MCF 10A (cell line): ENCODE data around the gene UNC5A. TPM values are rescaled to one million over a fixed set of nuclear protein-coding genes. Genes with fewer than 3 reads are reported as not detected.

ENCODE experiments used
- BruUV-seq: library from RNA; stranded (reverse); fragments of 400-500 nt; replicated peaks from 2 replicates; lab custom pipeline; 2021; lab: Mats Ljungman, UMichigan
- CTCF ChIA-PET: fragments of 300-600 bp; sonication (Branson Sonifier 250); formaldehyde crosslinking; extraction: SDS; loops from one replicate; lab custom pipeline; 2021; ENCODE audit warnings: antibody characterized with exemption, inconsistent platforms; lab: Yijun Ruan, JAX
- POLR2A ChIA-PET: fragments of 300-600, 350-650 bp; sonication (Branson Sonifier 250); formaldehyde crosslinking; extraction: SDS; loops from one replicate; lab custom pipeline; 2020; ENCODE audit warnings: antibody characterized with exemption, inconsistent platforms; lab: Yijun Ruan, JAX
- DNase-seq: peaks from one replicate; pipeline ENCODE4 v3.0.0-alpha.2; 2018; ENCODE audit not compliant: unreplicated experiment
- H3K27ac Mint-ChIP-seq: one replicate; pipeline ENCODE4 v1.8.0; 2022; ENCODE audit warnings: mild to moderate bottlenecking, low read depth, mixed read lengths; ENCODE audit not compliant: unreplicated experiment
- H3K27me3 Mint-ChIP-seq: one replicate; pipeline ENCODE4 v1.8.0; 2022; ENCODE audit warnings: mixed read lengths; ENCODE audit not compliant: insufficient read depth, unreplicated experiment
- H3K36me3 Mint-ChIP-seq: one replicate; pipeline ENCODE4 v1.8.0; 2022; ENCODE audit warnings: mild to moderate bottlenecking, moderate library complexity, mixed read lengths; ENCODE audit not compliant: insufficient read depth, unreplicated experiment
- H3K4me1 Mint-ChIP-seq: one replicate; pipeline ENCODE4 v1.8.0; 2022; ENCODE audit warnings: mixed read lengths; ENCODE audit not compliant: insufficient read depth, unreplicated experiment
- H3K4me3 Mint-ChIP-seq: one replicate; pipeline ENCODE4 v1.8.0; 2022; ENCODE audit warnings: mild to moderate bottlenecking, moderate library complexity, mixed read lengths; ENCODE audit not compliant: unreplicated experiment
- H3K9me3 Mint-ChIP-seq: one replicate; pipeline ENCODE4 v1.8.0; 2022; ENCODE audit warnings: mixed read lengths; ENCODE audit not compliant: unreplicated experiment
- CTCF ChIP-seq: fragments of 200-600 bp; IDR thresholded peaks from one replicate; pipeline ENCODE4 v1.8.0; 2022; ENCODE audit warnings: antibody characterized with exemption, mild to moderate bottlenecking; ENCODE audit not compliant: unreplicated experiment
- intact Hi-C: fragments of 100-400 bp; cut with micrococcal nuclease; formaldehyde crosslinking; loops from 2 replicates; pipeline ENCODE4 v1.14.1; 2022
- total RNA-seq: library from RNA; stranded (reverse); gene quantifications from 2 replicates; pipeline ENCODE4 v1.2.3, GENCODE V29; 2022

The UNC5A gene
- total RNA-seq, 1 experiment from 2014 or later, result 0.51 TPM

- DNase-seq, result no peak
- Mint-ChIP-seq H3K27me3 (peaks cover 73% of the 10 kb centered on the region), H3K27ac (no peak overlapping the region), H3K4me1 (no peaks in the 10 kb centered on the region), H3K4me3 (no peak overlapping the region), H3K36me3 (no peaks in the 10 kb centered on the region), H3K9me3 (no peaks in the 10 kb centered on the region)
- CTCF ChIA-PET, result interaction anchor here (0.6 to 1.0 kb wide), 2 partner anchors 113 to 914 kb away, joined by 3 to 4 read pairs; no protein-coding TSS in a partner anchor
- POLR2A ChIA-PET, result interaction anchor here (0.6 to 1.1 kb wide), 3 partner anchors 10 to 18 kb away, joined by 3 read pairs; no protein-coding TSS in a partner anchor
- intact Hi-C loops, result no loop called here
- BruUV-seq, result no TSS peak
- no peak for TF ChIP-seq CTCF
Measured at GRCh38 chr5:176771102-176771845, 39.1 kb upstream of the UNC5A start.

- Mint-ChIP-seq H3K4me3 (no peak overlapping the region), H3K9me3 (no peaks in the 10 kb centered on the region), H3K4me1 (no peaks in the 10 kb centered on the region), H3K36me3 (no peaks in the 10 kb centered on the region), H3K27me3 (peaks cover 69% of the 10 kb centered on the region), H3K27ac (no peak overlapping the region)
- no TSS peak for BruUV-seq
- POLR2A ChIA-PET, result interaction anchor here (0.6 to 1.1 kb wide), 3 partner anchors 8 to 808 kb away, joined by 3 read pairs; no protein-coding TSS in a partner anchor
- intact Hi-C loops, result no loop called here
- no peak for TF ChIP-seq CTCF
- CTCF ChIA-PET, result interaction anchor here (0.6 to 0.8 kb wide), 2 partner anchors 36 to 1246 kb away, joined by 4 read pairs; no protein-coding TSS in a partner anchor
- no peak for DNase-seq
Measured at GRCh38 chr5:176772271-176773210, 37.8 kb upstream of the UNC5A start.

- no peaks in the 10 kb centered on the region for H3K4me1 Mint-ChIP-seq
- no peaks in the 10 kb centered on the region for H3K9me3 Mint-ChIP-seq
- TF ChIP-seq CTCF, result no peak
- H3K27me3 Mint-ChIP-seq, result peaks cover 59% of the 10 kb centered on the region
- ChIA-PET POLR2A (no interaction called here), CTCF (no interaction called here)
- no peak overlapping the region for H3K4me3 Mint-ChIP-seq
- no peak overlapping the region for H3K27ac Mint-ChIP-seq
- intact Hi-C loops, result no loop called here
- no peak for DNase-seq
- no peaks in the 10 kb centered on the region for H3K36me3 Mint-ChIP-seq
- BruUV-seq, result no TSS peak
Measured at GRCh38 chr5:176773408-176774035, 36.8 kb upstream of the UNC5A start.
